Endothelial cell of umbilical vein (primary cell): ENCODE data around the gene KDM3A. TPM values are rescaled to one million over a fixed set of nuclear protein-coding genes. Genes with fewer than 3 reads are reported as not detected.

Experiments used
- BruUV-seq: library from RNA; stranded (reverse); fragments of 400-500 nt; replicated peaks from 2 replicates; lab custom pipeline; 2021; lab: Mats Ljungman, UMichigan
- CTCF ChIA-PET: fragments of 300-600, 350-600 bp; sonication (Branson Sonifier 250); formaldehyde crosslinking; loops from one replicate; lab custom pipeline; 2021; ENCODE audit warnings: antibody characterized with exemption, inconsistent platforms; lab: Charles Lee
- POLR2A ChIA-PET: fragments of 300-600, 350-600 bp; sonication (Branson Sonifier 250); formaldehyde crosslinking; loops from one replicate; lab custom pipeline; 2021; ENCODE audit warnings: antibody characterized with exemption, inconsistent platforms; lab: Charles Lee
- DNase-seq: peaks from one replicate; pipeline ENCODE4 v3.0.0-alpha.2; 2011; ENCODE audit warnings: low read depth, low spot score
- FAIRE-seq: peaks from 2 replicates; lab custom pipeline; 2011; peaks lifted over from hg19 to GRCh38; lab: Jason Lieb, UNC
- H2AFZ ChIP-seq: 2 replicates; pipeline ENCODE4 v1.6.0; 2012; ENCODE audit warnings: low read depth, low read length, control low read depth, inconsistent platforms
- H3K27ac ChIP-seq: 2 replicates; pipeline ENCODE4 v1.5.1; 2011; ENCODE audit warnings: low read depth, mild to moderate bottlenecking, control low read depth, low read length, moderate library complexity; ENCODE audit not compliant: insufficient read depth
- H3K27me3 ChIP-seq, 2 experiments: 2 replicates each; pipeline versions ENCODE4 v1.6.0 to v1.6.1; 2011; ENCODE audit warnings: low read length in 2 of 2, mixed read lengths in 1 of 2; ENCODE audit not compliant: control insufficient read depth in 2 of 2, insufficient read depth in 2 of 2
- H3K36me3 ChIP-seq, 2 experiments: 2 replicates in 1 of 2; 3 replicates in 1 of 2; pipeline ENCODE4 v1.5.1; 2011; ENCODE audit warnings: low read length in 2 of 2, mild to moderate bottlenecking in 1 of 2, moderate library complexity in 1 of 2; ENCODE audit not compliant: control insufficient read depth in 2 of 2, insufficient read depth in 2 of 2; ENCODE audit errors: extremely low read depth in 1 of 2
- H3K4me1 ChIP-seq: 3 replicates; pipeline ENCODE4 v1.5.1; 2011; ENCODE audit warnings: mild to moderate bottlenecking, low read length; ENCODE audit not compliant: control insufficient read depth, insufficient read depth; ENCODE audit errors: extremely low read depth
- H3K4me2 ChIP-seq: 2 replicates; pipeline ENCODE4 v1.6.1; 2011; ENCODE audit warnings: low read length, control low read depth, mixed read lengths; ENCODE audit not compliant: insufficient read depth
- H3K4me3 ChIP-seq, 3 experiments: fragments of 200-600 bp in 1 of 3; sonication (generic), shearing (Covaris generic) in 1 of 3; replicated peaks in 1 of 3; 2 replicates each; pipeline ENCODE4 v1.5.1; 2011 to 2016; ENCODE audit warnings: control low read depth in 3 of 3, low read length in 3 of 3, mild to moderate bottlenecking in 2 of 3, inconsistent platforms in 1 of 3, low read depth in 1 of 3, moderate library complexity in 1 of 3; ENCODE audit not compliant: insufficient read depth in 1 of 3
- H3K79me2 ChIP-seq: 2 replicates; pipeline ENCODE4 v1.6.0; 2012; ENCODE audit warnings: low read length, inconsistent platforms; ENCODE audit not compliant: control insufficient read depth, insufficient read depth
- H3K9ac ChIP-seq: replicated peaks from 2 replicates; pipeline ENCODE3; 2011; ENCODE audit warnings: low read length, control low read depth; ENCODE audit not compliant: insufficient read depth; ENCODE audit errors: extremely low read depth
- H3K9me1 ChIP-seq: replicated peaks from 3 replicates; pipeline ENCODE4 v1.6.0; 2011; ENCODE audit warnings: mild to moderate bottlenecking, low read length; ENCODE audit not compliant: control insufficient read depth, insufficient read depth; ENCODE audit errors: extremely low read depth
- H3K9me3 ChIP-seq: replicated peaks from 2 replicates; pipeline ENCODE4 v1.5.1; 2012; ENCODE audit warnings: low read length, inconsistent platforms; ENCODE audit not compliant: control insufficient read depth, insufficient read depth
- H4K20me1 ChIP-seq: replicated peaks from 2 replicates; pipeline ENCODE3; 2011; ENCODE audit warnings: mild to moderate bottlenecking, low read length; ENCODE audit not compliant: control insufficient read depth, insufficient read depth; ENCODE audit errors: extremely low read depth
- EZH2 ChIP-seq: IDR thresholded peaks from 2 replicates; pipeline ENCODE4 v1.6.1; 2012; ENCODE audit warnings: borderline replicate concordance, low read depth, mild to moderate bottlenecking, moderate library complexity, low read length, inconsistent platforms; ENCODE audit not compliant: severe bottlenecking
- FOS ChIP-seq: IDR thresholded peaks from 2 replicates; pipeline ENCODE4 v1.6.1; 2011; ENCODE audit warnings: mild to moderate bottlenecking, low read length, moderate library complexity, borderline replicate concordance; ENCODE audit not compliant: insufficient read depth
- GATA2 ChIP-seq: IDR thresholded peaks from 2 replicates; pipeline ENCODE4 v1.7.0; 2011; ENCODE audit warnings: low read depth, mild to moderate bottlenecking, moderate library complexity, mixed read lengths, low read length; ENCODE audit not compliant: insufficient read length, insufficient read depth
- dilution Hi-C: fragments of 300-500 bp; cut with MboI; formaldehyde crosslinking; loops from one replicate; pipeline ENCODE4 v1.15.0; 2019; ENCODE audit warnings: low sequenced_read_pairs; ENCODE audit not compliant: extremely low pct_ligation_motif_present
- intact Hi-C: fragments of 100-400 bp; cut with micrococcal nuclease; formaldehyde crosslinking; loops from one replicate; pipeline ENCODE4 v1.10.0; 2022
- polyA plus RNA-seq, 4 experiments: library from polyadenylated mRNA; depleted of rRNA in 3 of 4; stranded (reverse) in 3 of 4; unstranded in 1 of 4; fragments of >200 nt; gene quantifications; 2 replicates each; pipeline versions ENCODE4 v1.2.1 to v1.2.3, GENCODE V29; 2011 to 2012; ENCODE audit warnings: missing spikeins in 1 of 4
- total RNA-seq: library from RNA; stranded (reverse); gene quantifications from 2 replicates; pipeline ENCODE4 v1.2.3, GENCODE V29; 2021

The KDM3A gene
- total and polyA plus RNA-seq, 2 donors (not counting 3 experiments of a cell fraction or from before 2014, with no cell fraction given), result 13.5 to 29.5 TPM

GRCh38 chr2:86521922-86522321 is 80.8 kb downstream of the KDM3A start:
- no peak for FAIRE-seq
- H3K9me3 ChIP-seq, result peaks cover 3% of the 10 kb centered on the region
- no peaks in the 10 kb centered on the region for H4K20me1 ChIP-seq
- no peak overlapping the region for H3K9ac ChIP-seq
- intact Hi-C loops (no loop called here), dilution Hi-C loops (no loop called here)
- H3K4me2 ChIP-seq, result no peak overlapping the region
- no peaks in the 10 kb centered on the region for H3K4me1 ChIP-seq
- no peaks in the 10 kb centered on the region for H3K79me2 ChIP-seq
- no peaks in the 10 kb centered on the region for H3K9me1 ChIP-seq
- POLR2A ChIA-PET, result no interaction called here
- H3K36me3 ChIP-seq, result peaks cover 0 to 3% of the 10 kb centered on the region in 2 experiments
- H3K4me3 ChIP-seq, result no peak overlapping the region
- no peak overlapping the region for H2AFZ ChIP-seq
- no peak overlapping the region for H3K27ac ChIP-seq
- CTCF ChIA-PET, result no interaction called here
- BruUV-seq, result no TSS peak
- no peak for DNase-seq
- no peaks in the 10 kb centered on the region for H3K27me3 ChIP-seq
- no peak for TF ChIP-seq FOS

DNA sequence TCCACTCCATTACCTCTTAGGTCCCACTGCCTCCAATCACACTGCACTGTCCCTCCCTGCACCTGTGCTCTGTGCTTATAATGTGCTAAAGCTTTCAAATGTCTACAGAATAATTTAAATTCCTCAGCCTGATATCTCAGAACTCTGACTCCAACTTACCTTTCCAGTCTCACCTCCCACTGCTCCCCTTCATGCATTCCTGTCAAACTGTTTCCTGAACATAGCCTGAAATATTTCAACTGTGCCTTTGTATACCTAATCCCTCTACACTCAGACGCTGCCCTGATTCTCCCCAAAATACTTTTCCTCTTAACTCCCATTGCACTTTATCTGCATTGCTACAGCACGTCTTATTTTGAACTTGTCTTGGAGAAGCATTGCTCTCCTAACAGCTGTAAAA is 81.5 kb downstream of the KDM3A start:
- ChIA-PET POLR2A (no interaction called here), CTCF (no interaction called here)
- intact Hi-C loops (no loop called here), dilution Hi-C loops (no loop called here)
- no peaks in the 10 kb centered on the region for H3K9me1 ChIP-seq
- no peaks in the 10 kb centered on the region for H3K27me3 ChIP-seq
- H2AFZ ChIP-seq, result no peak overlapping the region
- no TSS peak for BruUV-seq
- H3K4me3 ChIP-seq, result no peak overlapping the region
- no peaks in the 10 kb centered on the region for H4K20me1 ChIP-seq
- FAIRE-seq (no peak), DNase-seq (no peak)
- no peaks in the 10 kb centered on the region for H3K4me1 ChIP-seq
- H3K9ac ChIP-seq, result no peak overlapping the region
- peaks cover 0 to 3% of the 10 kb centered on the region in 2 experiments for H3K36me3 ChIP-seq
- TF ChIP-seq EZH2, result no peak
- no peak for TF ChIP-seq FOS
- TF ChIP-seq GATA2, result no peak
- H3K4me2 ChIP-seq, result no peak overlapping the region
- H3K9me3 ChIP-seq, result peaks cover 3% of the 10 kb centered on the region
- no peak overlapping the region for H3K27ac ChIP-seq
- no peaks in the 10 kb centered on the region for H3K79me2 ChIP-seq
